K562 (cell line): ENCODE results near the gene PLEKHM1. TPM values are rescaled to one million over a fixed set of nuclear protein-coding genes. Genes with fewer than 3 reads are reported as not detected.

Experiments
- ARNT ChIP-seq, 2 experiments: fragments of 450-650 bp; IDR thresholded peaks; 2 replicates each; pipeline ENCODE4 v1.6.1; 2016; ENCODE audit warnings: mild to moderate bottlenecking in 1 of 2
- ATF1 ChIP-seq, 2 experiments: fragments of 450-650 bp in 1 of 2; IDR thresholded peaks; 2 replicates each; pipeline ENCODE4 v1.6.1; 2016; ENCODE audit warnings: missing compliant biosample characterization in 1 of 2, missing genetic modification characterization in 1 of 2
- CBX1 ChIP-seq: sonication (generic); IDR thresholded peaks from 2 replicates; pipeline ENCODE4 v1.6.1; 2016; ENCODE audit warnings: antibody characterized with exemption, low read depth, mild to moderate bottlenecking
- DPF2 ChIP-seq: fragments of 450-650 bp; IDR thresholded peaks from 2 replicates; pipeline ENCODE4 v1.6.1; 2016
- E2F8 ChIP-seq: fragments of 450-650 bp; IDR thresholded peaks from 2 replicates; pipeline ENCODE4 v1.7.1; 2018; ENCODE audit warnings: mild to moderate bottlenecking, low read depth; ENCODE audit not compliant: partially characterized antibody
- EGR1 ChIP-seq: fragments of 450-650 bp; conservative IDR thresholded peaks from 2 replicates; pipeline ENCODE4 v1.6.1; 2017; ENCODE audit warnings: mild to moderate bottlenecking
- GATAD2A ChIP-seq: fragments of 450-650 bp; IDR thresholded peaks from 2 replicates; pipeline ENCODE4 v1.6.1; 2017
- KDM2B ChIP-seq: fragments of 250-450 bp; sonication (Bioruptor Pico); IDR thresholded peaks from 2 replicates; pipeline ENCODE4 v1.8.0; 2021; ENCODE audit warnings: mild to moderate bottlenecking, moderate library complexity
- MED1 ChIP-seq: sonication (generic); formaldehyde crosslinking; IDR thresholded peaks from 2 replicates; pipeline ENCODE4 v1.8.1; 2023; ENCODE audit warnings: missing genetic modification reagents, borderline replicate concordance
- MYNN ChIP-seq, 2 experiments: sonication (generic); formaldehyde crosslinking in 1 of 2; IDR thresholded peaks; 2 replicates each; pipeline versions ENCODE4 v1.5.0 to v1.6.1; 2016 to 2020; ENCODE audit warnings: antibody characterized with exemption in 1 of 2, missing genetic modification reagents in 1 of 2
- NBN ChIP-seq: fragments of 450-650 bp; IDR thresholded peaks from 2 replicates; pipeline ENCODE4 v1.6.1; 2016; ENCODE audit warnings: low read depth, mild to moderate bottlenecking
- NCOA2 ChIP-seq, 2 experiments: fragments of 450-650 bp; IDR thresholded peaks; 2 replicates each; pipeline ENCODE4 v1.6.1; 2018; ENCODE audit warnings: mild to moderate bottlenecking in 2 of 2, moderate library complexity in 1 of 2; ENCODE audit not compliant: partially characterized antibody in 2 of 2
- NCOA6 ChIP-seq: fragments of 450-650 bp; IDR thresholded peaks from 2 replicates; pipeline ENCODE4 v1.6.1; 2017; ENCODE audit warnings: mild to moderate bottlenecking
- NFIC ChIP-seq: fragments of 450-650 bp; IDR thresholded peaks from 2 replicates; pipeline ENCODE4 v1.6.1; 2017; ENCODE audit warnings: mild to moderate bottlenecking, inconsistent platforms
- PHF20 ChIP-seq: fragments of 450-650 bp; IDR thresholded peaks from 2 replicates; pipeline ENCODE4 v1.6.1; 2018; ENCODE audit not compliant: partially characterized antibody
- PRDM10 ChIP-seq: fragments of 450-650 bp; IDR thresholded peaks from 2 replicates; pipeline ENCODE4 v1.6.1; 2018; ENCODE audit not compliant: partially characterized antibody
- RBM17 ChIP-seq: fragments of 200-400 bp; formaldehyde crosslinking; IDR thresholded peaks from 2 replicates; pipeline ENCODE4 v1.6.1; 2017; ENCODE audit warnings: low read depth, mild to moderate bottlenecking, low read length, borderline replicate concordance
- RCOR1 ChIP-seq, 2 experiments: IDR thresholded peaks; 2 replicates each; pipeline ENCODE4 v1.6.1; 2012; ENCODE audit warnings: low read depth in 2 of 2, low read length in 2 of 2, borderline replicate concordance in 1 of 2, improper control_type of control experiment in 1 of 2
- SMAD4 ChIP-seq: fragments of 250-450 bp; sonication (Bioruptor Pico); conservative IDR thresholded peaks from 2 replicates; pipeline ENCODE4 v1.8.0; 2021; ENCODE audit warnings: inconsistent platforms, mild to moderate bottlenecking, moderate library complexity
- SMARCA4 ChIP-seq: fragments of 450-650 bp; IDR thresholded peaks from 2 replicates; pipeline ENCODE4 v1.6.1; 2016
- SNAPC5 ChIP-seq: fragments of 250-450 bp; sonication (Bioruptor Pico); IDR thresholded peaks from 2 replicates; pipeline ENCODE4 v1.8.0; 2021; ENCODE audit warnings: moderate library complexity, mild to moderate bottlenecking, inconsistent platforms
- YBX1 ChIP-seq: fragments of 450-650 bp; IDR thresholded peaks from 2 replicates; pipeline ENCODE4 v1.7.1; 2016; ENCODE audit warnings: mild to moderate bottlenecking
- ZNF146 ChIP-seq: IDR thresholded peaks from one replicate; pipeline ENCODE4 v1.6.1; 2018; ENCODE audit warnings: missing compliant biosample characterization; ENCODE audit not compliant: unreplicated experiment
- ZNF354B ChIP-seq: fragments of 250-450 bp; sonication (Bioruptor Pico); IDR thresholded peaks from 2 replicates; pipeline ENCODE4 v1.4.0; 2020
- polyA plus RNA-seq, 8 experiments: library from polyadenylated mRNA; depleted of rRNA in 4 of 8; stranded (reverse) in 5 of 8; unstranded in 3 of 8; fragments of >200 nt; fragmentation: Nextera tagmentation in 2 of 8; fragmentation: Illumina TruSeq in 1 of 8; extraction: Ambion mirVana in 2 of 8; extraction: Trizol in 1 of 8; gene quantifications; 2 replicates each; pipeline versions ENCODE4 v1.2.1 to v1.2.3, GENCODE V29; 2011 to 2014; ENCODE audit warnings: inconsistent platforms in 1 of 8, missing spikeins in 1 of 8
- total RNA-seq, 7 experiments: library from RNA; depleted of rRNA in 6 of 7; stranded (reverse); fragments of >200 nt in 6 of 7; fragmentation: Illumina TruSeq in 2 of 7; extraction: Trizol in 2 of 7; gene quantifications; 2 replicates each; pipeline versions ENCODE4 v1.2.1 to v1.2.3, GENCODE V29; 2011 to 2021; ENCODE audit warnings: low replicate concordance in 1 of 7

Gene PLEKHM1
- total and polyA plus RNA-seq, 9 of the 15 experiments (the other 6 are each of a cell fraction or from before 2014, with no cell fraction given), result 0.13 to 23.3 (median 5.7) TPM

GRCh38 chr17:45394913-45395568 is 95.5 kb downstream of the PLEKHM1 start (continued):
- TF ChIP-seq PHF20, result peak; percentile 59
- no peak for TF ChIP-seq RBM17
- peak; percentile 39; the same call in 1 of the 2 replicates for TF ChIP-seq CBX1
- no peak for TF ChIP-seq ZNF354B
- TF ChIP-seq SMARCA4, result peak; percentile 78
- no peak for TF ChIP-seq SNAPC5 (CRISPR knock-in tag)
- TF ChIP-seq RCOR1 (IDR thresholded peaks at IDR 0.05; ENCODE audit: borderline replicate concordance in 1 of 2, low read depth in 2 of 2, low read length in 2 of 2), result 0 out of 4 replicates have a peak, but pooled peaks of 1 of the 2 experiments have one; percentile 63
- peak; percentile 48; the same call in 1 of the 2 replicates for TF ChIP-seq NCOA6
- peak; percentile 26 for TF ChIP-seq E2F8
- no peak for TF ChIP-seq ZNF146 (CRISPR knock-in tag)
- 0 out of 2 replicates have a peak, but pooled peaks have one; percentile 27 for TF ChIP-seq SMAD4 (CRISPR knock-in tag)
- TF ChIP-seq KDM2B, result no peak
- no peak for TF ChIP-seq MED1 (CRISPR knock-in tag)
- TF ChIP-seq PRDM10, result peak; percentile 84
- TF ChIP-seq ATF1 (CRISPR knock-in tag; IDR thresholded peaks at IDR 0.05), result 0 out of 2 replicates have a peak, but pooled peaks have one; percentile 19
- peak; percentile 84 for TF ChIP-seq ATF1 (tag; IDR thresholded peaks at IDR 0.05)
- peak; percentile 90 for TF ChIP-seq DPF2
- TF ChIP-seq ARNT (IDR thresholded peaks at IDR 0.05), result peak; percentile 82 to 88; a peak in 3 of 4 replicates
- TF ChIP-seq MYNN (IDR thresholded peaks at IDR 0.05), result 0 out of 2 replicates have a peak, but pooled peaks have one; percentile 38
- TF ChIP-seq MYNN (CRISPR knock-in tag; IDR thresholded peaks at IDR 0.05), result no peak
- TF ChIP-seq EGR1, result peak; percentile 78
- peak; percentile 100 for TF ChIP-seq NFIC
- TF ChIP-seq GATAD2A, result peak; percentile 73; the same call in 1 of the 2 replicates
- no peak for TF ChIP-seq YBX1
- TF ChIP-seq NCOA2 (IDR thresholded peaks at IDR 0.05; ENCODE audit: partially characterized antibody in 2 of 2), result no peak
- TF ChIP-seq NBN, result peak; percentile 69; the same call in 1 of the 2 replicates
